Testis (tissue), 3 donors: ENCODE results near the gene PBX4. TPM values are rescaled to one million over a fixed set of nuclear protein-coding genes. Genes with fewer than 3 reads are reported as not detected.

ENCODE experiments used
- DNase-seq: peaks from one replicate; pipeline ENCODE4 v3.0.0-alpha.2; 2019
- H3K27ac ChIP-seq, 2 donors: fragments of 200-600 bp; sonication (generic); one replicate each; pipeline ENCODE4 v1.5.1; 2019
- H3K27me3 ChIP-seq: fragments of 200-600 bp; sonication (generic); one replicate; pipeline ENCODE4 v1.5.1; 2019
- H3K36me3 ChIP-seq: fragments of 200-600 bp; sonication (generic); one replicate; pipeline ENCODE4 v1.5.1; 2017; ENCODE audit warnings: low read depth; ENCODE audit errors: missing control alignments
- H3K4me1 ChIP-seq: fragments of 200-600 bp; sonication (generic); one replicate; pipeline ENCODE4 v1.5.1; 2019
- H3K4me3 ChIP-seq, 2 donors: fragments of 200-600 bp; sonication (generic); one replicate each; pipeline ENCODE4 v1.5.1; 2017 to 2019
- H3K9me3 ChIP-seq: fragments of 200-600 bp; sonication (generic); one replicate; pipeline ENCODE4 v1.5.1; 2017
- POLR2A ChIP-seq: fragments of 450-650 bp; IDR thresholded peaks from one replicate; pipeline ENCODE4 v1.6.1; 2017; ENCODE audit warnings: antibody characterized with exemption, mild to moderate bottlenecking, moderate library complexity
- WGBS, 2 donors: methylation state at CpG; one replicate each; pipeline ENCODE4 v1.1.5; 2018; 5-methylcytosine and 5-hydroxymethylcytosine counted together
- intact Hi-C: fragments of 100-400 bp; cut with DNase I; formaldehyde crosslinking; loops from one replicate; pipeline ENCODE4 v1.15.1; 2023; ENCODE audit warnings: low total_unique reads
- polyA plus RNA-seq: library from polyadenylated mRNA; stranded (reverse); fragments of 350-450 nt; fragmentation: Illumina TruSeq; extraction: RNeasy Lipid Tissue Mini Kit (QIAGEN cat#74804); gene quantifications from one replicate; pipeline ENCODE4 v1.2.3, GENCODE V29; 2014; ENCODE audit warnings: low read depth, low replicate concordance; ENCODE audit not compliant: insufficient read depth
- total RNA-seq, 2 donors: library from RNA; depleted of rRNA; stranded (reverse); fragments of >200 nt; gene quantifications; one replicate each; pipeline ENCODE4 v1.2.3, GENCODE V29; 2016
- TF ChIP-seq, protein P1 (sequence below), 3 experiments: fragments of 450-650 bp in 2 of 3; fragments of 200-600 bp in 1 of 3; sonication (generic) in 1 of 3; IDR thresholded peaks; one replicate each; pipeline ENCODE4 v1.5.1; 2016 to 2019; ENCODE audit warnings: antibody characterized with exemption in 3 of 3, mild to moderate bottlenecking in 2 of 3, moderate library complexity in 1 of 3

PBX4 gene
- total and polyA plus RNA-seq, 3 donors from 2014 or later = 16.2 to 28.3 (median 18.0) TPM

DNA sequence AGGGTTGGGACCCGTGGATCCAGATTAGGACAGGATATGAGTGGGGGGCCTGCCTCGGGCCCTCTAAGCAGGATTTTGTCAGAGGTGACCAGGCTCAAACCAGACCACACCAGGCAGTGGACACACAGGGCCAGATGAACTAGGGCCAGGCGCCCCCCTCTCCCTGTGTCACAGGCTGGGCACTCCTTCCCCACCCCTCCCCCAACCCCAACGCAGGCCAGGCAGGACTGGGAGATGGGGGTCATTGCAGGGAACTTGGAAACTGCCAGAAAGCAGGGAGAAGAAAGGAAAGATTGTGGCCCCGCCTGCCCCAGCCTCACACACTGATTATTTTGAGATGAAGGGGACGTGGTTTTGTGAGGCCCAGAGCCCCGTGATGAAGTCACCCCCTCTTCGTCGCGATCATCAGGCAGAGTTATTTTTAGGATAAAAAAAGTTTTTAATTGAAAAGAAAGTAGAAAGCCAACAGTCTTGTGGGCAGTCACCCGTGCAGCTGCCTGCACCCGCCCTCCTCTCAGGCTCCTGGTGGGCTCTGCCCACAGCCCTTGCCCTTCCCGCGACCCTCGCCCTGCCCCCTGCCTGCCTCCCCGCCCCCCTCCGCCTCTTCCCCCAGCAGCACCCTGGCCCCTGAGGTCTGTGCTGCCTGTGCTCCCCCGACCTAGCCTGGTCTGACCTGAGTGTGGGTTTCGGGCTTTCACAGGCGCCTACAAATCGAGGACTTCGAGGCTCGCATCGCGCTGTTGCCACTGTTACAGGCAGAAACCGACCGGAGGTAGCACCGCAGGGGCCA is 91.7 kb downstream of the PBX4 start:
- Histone ChIP-seq H3K9me3 (no peaks in the 10 kb centered on the region), H3K4me1 (peaks cover 14% of the 10 kb centered on the region), H3K27me3 (no peaks in the 10 kb centered on the region), H3K27ac (no peak overlapping the region), H3K4me3 (no peak overlapping the region), H3K36me3 (no peaks in the 10 kb centered on the region)
- 80 to 83% methylated on average over 21 to 28 of the region's 28 CpGs for WGBS, 2 donors
- intact Hi-C loops = no loop called here
- TF ChIP-seq, protein P1, sequence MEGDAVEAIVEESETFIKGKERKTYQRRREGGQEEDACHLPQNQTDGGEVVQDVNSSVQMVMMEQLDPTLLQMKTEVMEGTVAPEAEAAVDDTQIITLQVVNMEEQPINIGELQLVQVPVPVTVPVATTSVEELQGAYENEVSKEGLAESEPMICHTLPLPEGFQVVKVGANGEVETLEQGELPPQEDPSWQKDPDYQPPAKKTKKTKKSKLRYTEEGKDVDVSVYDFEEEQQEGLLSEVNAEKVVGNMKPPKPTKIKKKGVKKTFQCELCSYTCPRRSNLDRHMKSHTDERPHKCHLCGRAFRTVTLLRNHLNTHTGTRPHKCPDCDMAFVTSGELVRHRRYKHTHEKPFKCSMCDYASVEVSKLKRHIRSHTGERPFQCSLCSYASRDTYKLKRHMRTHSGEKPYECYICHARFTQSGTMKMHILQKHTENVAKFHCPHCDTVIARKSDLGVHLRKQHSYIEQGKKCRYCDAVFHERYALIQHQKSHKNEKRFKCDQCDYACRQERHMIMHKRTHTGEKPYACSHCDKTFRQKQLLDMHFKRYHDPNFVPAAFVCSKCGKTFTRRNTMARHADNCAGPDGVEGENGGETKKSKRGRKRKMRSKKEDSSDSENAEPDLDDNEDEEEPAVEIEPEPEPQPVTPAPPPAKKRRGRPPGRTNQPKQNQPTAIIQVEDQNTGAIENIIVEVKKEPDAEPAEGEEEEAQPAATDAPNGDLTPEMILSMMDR (IDR thresholded peaks at IDR 0.05) = no peak
- no peak for DNase-seq

DNA sequence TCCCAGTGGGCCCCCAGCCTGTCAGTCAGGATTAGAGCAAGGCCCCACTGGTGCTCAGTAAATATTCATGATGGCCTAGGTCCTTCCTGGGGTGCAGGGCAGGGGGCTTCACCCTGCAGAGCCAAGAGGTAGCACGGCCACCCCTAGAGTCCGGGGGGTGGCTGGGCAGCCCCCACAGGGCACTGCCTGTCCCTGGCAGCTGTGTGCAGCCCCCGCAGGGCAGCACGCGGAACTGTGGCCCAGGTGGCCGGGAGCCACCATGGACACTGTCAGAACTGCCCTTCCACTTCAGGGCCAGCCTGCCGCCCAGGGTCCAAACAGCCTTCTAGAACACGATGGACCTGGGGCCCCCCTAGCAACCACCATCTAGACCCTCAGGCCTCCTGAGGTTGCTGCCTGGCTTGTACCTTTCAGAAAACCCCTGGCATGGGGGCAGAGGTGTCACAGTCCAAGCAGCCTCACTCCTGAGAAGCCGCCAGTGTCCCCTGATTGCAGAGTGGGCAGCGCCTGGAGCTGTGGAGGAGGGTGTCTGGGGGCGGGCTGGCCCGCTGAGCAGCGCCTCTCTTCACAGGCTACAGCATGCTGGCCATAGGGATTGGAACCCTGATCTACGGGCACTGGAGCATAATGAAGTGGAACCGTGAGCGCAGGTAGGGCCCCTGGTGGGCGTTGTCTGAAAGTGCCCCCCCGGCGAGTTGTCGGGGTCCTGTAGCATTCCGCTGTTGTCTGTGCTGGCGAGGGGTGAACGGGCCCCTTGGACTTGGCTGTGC is 92.7 kb downstream of the PBX4 start:
- TF ChIP-seq, protein P1 (IDR thresholded peaks at IDR 0.05) = no peak
- TF ChIP-seq POLR2A = no peak
- WGBS, 2 donors = 59 to 98% methylated on average over 7 to 12 of the region's 23 CpGs
- H3K27ac ChIP-seq = no peak overlapping the region
- H3K9me3 ChIP-seq = no peaks in the 10 kb centered on the region
- no peaks in the 10 kb centered on the region for H3K27me3 ChIP-seq
- no peak overlapping the region for H3K4me3 ChIP-seq
- H3K4me1 ChIP-seq = peaks cover 14% of the 10 kb centered on the region
- no peaks in the 10 kb centered on the region for H3K36me3 ChIP-seq
- intact Hi-C loops = no loop called here
- no peak for DNase-seq

DNA sequence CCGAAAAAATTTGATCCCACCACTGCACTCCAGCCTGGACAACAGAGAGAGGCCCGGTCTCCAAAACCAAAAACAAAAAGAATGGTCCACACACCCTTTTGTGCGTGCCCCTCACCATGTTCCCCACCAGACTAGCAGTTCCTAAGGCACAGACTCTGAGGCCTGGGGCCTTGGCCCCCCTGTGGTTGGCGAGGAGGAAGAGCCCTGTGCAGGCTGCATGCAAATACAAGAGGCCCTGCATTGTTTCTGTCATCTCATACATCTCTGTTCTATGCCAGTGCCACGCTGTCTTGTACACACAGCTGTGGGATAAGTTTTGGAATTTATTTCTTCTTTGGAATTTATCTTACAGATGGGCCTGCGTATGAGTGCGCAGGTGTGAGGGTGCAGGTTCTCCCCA is 94.4 kb downstream of the PBX4 start:
- DNase-seq = no peak
- WGBS, 2 donors = 86 to 88% methylated on average over 7 of the region's 7 CpGs

DNA sequence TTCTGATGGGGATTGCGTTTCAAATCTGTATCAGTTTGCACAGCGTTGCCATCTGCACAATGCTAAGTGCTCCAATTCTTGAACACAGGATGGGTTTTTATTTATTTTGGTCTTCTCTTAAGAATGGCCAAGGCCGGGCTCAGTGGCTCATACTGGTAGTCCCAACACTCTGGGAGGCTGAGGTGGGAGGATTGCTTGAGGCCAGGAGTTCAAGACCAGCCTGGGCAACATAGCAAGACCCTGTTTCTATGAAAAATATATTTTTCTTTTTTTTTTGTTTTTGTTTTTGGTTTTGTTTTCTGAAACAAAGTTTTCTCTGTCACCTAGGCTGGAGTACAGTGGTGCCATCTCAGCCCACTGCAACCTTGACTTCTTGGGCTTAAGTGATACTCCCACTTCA is 95.3 kb downstream of the PBX4 start:
- intact Hi-C loops = no loop called here
- no peak overlapping the region for H3K4me3 ChIP-seq
- no peak for TF ChIP-seq POLR2A
- TF ChIP-seq, protein P1 (IDR thresholded peaks at IDR 0.05) = no peak
- H3K4me1 ChIP-seq = peaks cover 10% of the 10 kb centered on the region
- WGBS, 2 donors = 82 to 92% methylated on average over 3 of the region's 3 CpGs
- DNase-seq = no peak
- H3K36me3 ChIP-seq = no peaks in the 10 kb centered on the region
- H3K9me3 ChIP-seq = no peaks in the 10 kb centered on the region
- no peak overlapping the region for H3K27ac ChIP-seq
- H3K27me3 ChIP-seq = no peaks in the 10 kb centered on the region

More for the DNA sequence above, 94.4 kb downstream of the PBX4 start:
- peaks cover 10% of the 10 kb centered on the region for H3K4me1 ChIP-seq
- H3K4me3 ChIP-seq = no peak overlapping the region
- H3K27me3 ChIP-seq = no peaks in the 10 kb centered on the region
- intact Hi-C loops = no loop called here
- no peaks in the 10 kb centered on the region for H3K36me3 ChIP-seq
- H3K9me3 ChIP-seq = no peaks in the 10 kb centered on the region
- no peak for TF ChIP-seq POLR2A
- TF ChIP-seq, protein P1 (IDR thresholded peaks at IDR 0.05) = no peak
- H3K27ac ChIP-seq = no peak overlapping the region
